Measurements from ENCODE around the gene NTF3. TPM values are rescaled to one million over a fixed set of nuclear protein-coding genes. Genes with fewer than 3 reads are reported as not detected.

The NTF3 gene
- polyA plus RNA-seq, 1 of the 3 experiments (the other 2 are of a cell fraction) = not detected

- no peak for DNase-seq
- POLR2A ChIA-PET = no interaction called here
- 11% methylated on average over 6 of the region's 6 CpGs for WGBS (ENCODE audit: low lambda C conversion rate)
Measured at GRCh38 chr12:5487948-5488625, 56.2 kb downstream of the NTF3 start.

GRCh38 chr12:5488626-5488955, 56.7 kb downstream of the NTF3 start:
- H3K4me2 ChIP-seq = no peak overlapping the region
- 2% methylated on average over 2 of the region's 2 CpGs for WGBS (ENCODE audit: low lambda C conversion rate)
- TF ChIP-seq RCOR1 (IDR thresholded peaks at IDR 0.05; ENCODE audit: low read length) (no peak), TEAD4 (IDR thresholded peaks at IDR 0.05; ENCODE audit: borderline replicate concordance, insufficient read depth) (no peak), CTCF (IDR thresholded peaks at IDR 0.05) (no peak), NFIC (IDR thresholded peaks at IDR 0.05; ENCODE audit: borderline replicate concordance) (no peak), FOSL2 (IDR thresholded peaks at IDR 0.05; ENCODE audit: borderline replicate concordance, low read depth) (no peak)

More at GRCh38 chr12:5487948-5488625, 56.2 kb downstream of the NTF3 start:
- Histone ChIP-seq H3K9ac (no peak overlapping the region), H3F3A (replicated peaks; ENCODE audit: insufficient read depth) (no peaks in the 10 kb centered on the region), H2AFZ (ENCODE audit: low read depth) (no peak overlapping the region), H3K4me3 (ENCODE audit: low read depth in 2 of 2, low read length in 1 of 2) (no peak overlapping the region), H3K79me2 (ENCODE audit: insufficient read depth) (no peaks in the 10 kb centered on the region), H3K4me1 (ENCODE audit: control insufficient read depth in 1 of 2, insufficient read depth in 2 of 2, low read depth in 1 of 2, low read length in 1 of 2) (no peaks in the 10 kb centered on the region), H3K9me2 (no peaks in the 10 kb centered on the region), H3K36me3 (replicated peaks in 1 of 2; ENCODE audit: control insufficient read depth in 1 of 2, insufficient read depth in 2 of 2, low read length in 1 of 2) (no peaks in the 10 kb centered on the region), H3K4me2 (no peak overlapping the region), H3K9me3 (no peaks in the 10 kb centered on the region), H3K27ac (ENCODE audit: low read depth in 2 of 2, low read length in 1 of 2) (no peak overlapping the region), H3K27me3 (ENCODE audit: insufficient read depth) (peaks cover 86% of the 10 kb centered on the region), H4K20me1 (ENCODE audit: insufficient read depth) (no peaks in the 10 kb centered on the region)
- TF ChIP-seq NRF1 (IDR thresholded peaks at IDR 0.05; ENCODE audit: low read depth, low read length) = no peak
- no peak for TF ChIP-seq GATA2 (CRISPR knock-in tag; IDR thresholded peaks at IDR 0.05)
- TF ChIP-seq POLR2AphosphoS5 (IDR thresholded peaks at IDR 0.05; ENCODE audit: low read depth, low read length) = no peak
- no peak for TF ChIP-seq NFIC (IDR thresholded peaks at IDR 0.05; ENCODE audit: borderline replicate concordance)
- TF ChIP-seq CTCF (IDR thresholded peaks at IDR 0.05) = no peak
- TF ChIP-seq MXI1 (IDR thresholded peaks at IDR 0.05; ENCODE audit: low read depth, low read length) = no peak
- TF ChIP-seq EZH2phosphoT487 (IDR thresholded peaks at IDR 0.05; ENCODE audit: borderline replicate concordance, low read depth) = no peak
- no peak for TF ChIP-seq RAD21 (IDR thresholded peaks at IDR 0.05; ENCODE audit: low read length)
- no peak for TF ChIP-seq SMC3 (IDR thresholded peaks at IDR 0.05; ENCODE audit: low read depth, low read length)
- TF ChIP-seq IRF3 (IDR thresholded peaks at IDR 0.05; ENCODE audit: low read depth, low read length) = no peak
- TF ChIP-seq TEAD4 (IDR thresholded peaks at IDR 0.05; ENCODE audit: borderline replicate concordance, insufficient read depth) = no peak
- TF ChIP-seq RCOR1 (IDR thresholded peaks at IDR 0.05; ENCODE audit: low read length) = no peak
- TF ChIP-seq JUND (IDR thresholded peaks at IDR 0.05) = no peak
- CTCF ChIA-PET = no interaction called here

More at GRCh38 chr12:5488626-5488955, 56.7 kb downstream of the NTF3 start:
- H2AFZ ChIP-seq (ENCODE audit: low read depth) = no peak overlapping the region
- H3K27ac ChIP-seq (ENCODE audit: low read depth in 2 of 2, low read length in 1 of 2) = no peak overlapping the region
- no peaks in the 10 kb centered on the region for H3K36me3 ChIP-seq (replicated peaks in 1 of 2; ENCODE audit: control insufficient read depth in 1 of 2, insufficient read depth in 2 of 2, low read length in 1 of 2)
- POLR2A ChIA-PET = no interaction called here
- no peaks in the 10 kb centered on the region for H3K79me2 ChIP-seq (ENCODE audit: insufficient read depth)
- no peaks in the 10 kb centered on the region for H3K4me1 ChIP-seq (ENCODE audit: control insufficient read depth in 1 of 2, insufficient read depth in 2 of 2, low read depth in 1 of 2, low read length in 1 of 2)
- H3K9me3 ChIP-seq = no peaks in the 10 kb centered on the region
- H4K20me1 ChIP-seq (ENCODE audit: insufficient read depth) = no peaks in the 10 kb centered on the region
- no peak overlapping the region for H3K9ac ChIP-seq
- no peaks in the 10 kb centered on the region for H3K9me2 ChIP-seq
- CTCF ChIA-PET = interaction anchor here (0.6 kb wide), 1 partner anchor 17 kb away, joined by 3 read pairs; no protein-coding TSS in a partner anchor
- DNase-seq = no peak
- H3F3A ChIP-seq (replicated peaks; ENCODE audit: insufficient read depth) = no peaks in the 10 kb centered on the region
- H3K27me3 ChIP-seq (ENCODE audit: insufficient read depth) = peaks cover 86% of the 10 kb centered on the region
- no peak overlapping the region for H3K4me3 ChIP-seq (ENCODE audit: low read depth in 2 of 2, low read length in 1 of 2)
